ENCODE data around the gene WDR87.

The WDR87 gene

GRCh38 chr19:37902668-37903067 lies 3.7 kb downstream of the WDR87 start:
- H4K20me1 ChIP-seq (ENCODE audit: insufficient read depth), result no peaks in the 10 kb centered on the region
- no peaks in the 10 kb centered on the region for H3K27me3 ChIP-seq (ENCODE audit: insufficient read depth, low read depth)
- no peak overlapping the region for H3K4me3 ChIP-seq (IDR thresholded peaks at IDR 0.05; ENCODE audit: insufficient read depth, low read depth, low read length)
- H3K4me2 ChIP-seq, result no peak overlapping the region
- H3K27ac ChIP-seq, result no peak overlapping the region
- no peaks in the 10 kb centered on the region for H3K4me1 ChIP-seq (ENCODE audit: low read depth, poor library complexity, severe bottlenecking)
- no peaks in the 10 kb centered on the region for H3K36me3 ChIP-seq (ENCODE audit: insufficient read depth)
- no peak overlapping the region for H3K9ac ChIP-seq
- H3K79me2 ChIP-seq (ENCODE audit: insufficient read depth, low read depth), result no peaks in the 10 kb centered on the region
- H2AFZ ChIP-seq (ENCODE audit: low read depth), result no peak overlapping the region
- peak; percentile 84 for TF ChIP-seq CTCF (conservative IDR thresholded peaks at IDR 0.05; ENCODE audit: low read depth, low read length)

GRCh38 chr19:37899966-37900365 lies 6.4 kb downstream of the WDR87 start:
- Histone ChIP-seq H3K4me2 (no peak overlapping the region), H3K4me1 (ENCODE audit: low read depth, poor library complexity, severe bottlenecking) (no peaks in the 10 kb centered on the region), H2AFZ (ENCODE audit: low read depth) (no peak overlapping the region), H3K27me3 (ENCODE audit: insufficient read depth, low read depth) (no peaks in the 10 kb centered on the region), H4K20me1 (ENCODE audit: insufficient read depth) (no peaks in the 10 kb centered on the region), H3K4me3 (IDR thresholded peaks at IDR 0.05; ENCODE audit: insufficient read depth, low read depth, low read length) (no peak overlapping the region), H3K36me3 (ENCODE audit: insufficient read depth) (no peaks in the 10 kb centered on the region), H3K9ac (no peak overlapping the region), H3K79me2 (ENCODE audit: insufficient read depth, low read depth) (no peaks in the 10 kb centered on the region), H3K27ac (no peak overlapping the region)
- no peak for TF ChIP-seq CTCF (conservative IDR thresholded peaks at IDR 0.05; ENCODE audit: low read depth, low read length)

GRCh38 chr19:37899453-37899852 lies 6.9 kb downstream of the WDR87 start:
- Histone ChIP-seq H3K9ac (no peak overlapping the region), H3K27ac (no peak overlapping the region), H3K79me2 (ENCODE audit: insufficient read depth, low read depth) (no peaks in the 10 kb centered on the region), H4K20me1 (ENCODE audit: insufficient read depth) (no peaks in the 10 kb centered on the region), H3K4me2 (no peak overlapping the region), H3K4me1 (ENCODE audit: low read depth, poor library complexity, severe bottlenecking) (no peaks in the 10 kb centered on the region), H3K36me3 (ENCODE audit: insufficient read depth) (no peaks in the 10 kb centered on the region), H2AFZ (ENCODE audit: low read depth) (no peak overlapping the region), H3K4me3 (IDR thresholded peaks at IDR 0.05; ENCODE audit: insufficient read depth, low read depth, low read length) (no peak overlapping the region), H3K27me3 (ENCODE audit: insufficient read depth, low read depth) (no peaks in the 10 kb centered on the region)
- TF ChIP-seq CTCF (conservative IDR thresholded peaks at IDR 0.05; ENCODE audit: low read depth, low read length), result no peak

- no peaks in the 10 kb centered on the region for H3K4me1 ChIP-seq (ENCODE audit: low read depth, poor library complexity, severe bottlenecking)
- H3K79me2 ChIP-seq (ENCODE audit: insufficient read depth, low read depth), result no peaks in the 10 kb centered on the region
- H3K36me3 ChIP-seq (ENCODE audit: insufficient read depth), result no peaks in the 10 kb centered on the region
- no peak overlapping the region for H3K9ac ChIP-seq
- H3K4me3 ChIP-seq (IDR thresholded peaks at IDR 0.05; ENCODE audit: insufficient read depth, low read depth, low read length), result no peak overlapping the region
- no peaks in the 10 kb centered on the region for H3K27me3 ChIP-seq (ENCODE audit: insufficient read depth, low read depth)
- no peak overlapping the region for H2AFZ ChIP-seq (ENCODE audit: low read depth)
- no peak overlapping the region for H3K27ac ChIP-seq
- no peak for TF ChIP-seq CTCF (conservative IDR thresholded peaks at IDR 0.05; ENCODE audit: low read depth, low read length)
- H4K20me1 ChIP-seq (ENCODE audit: insufficient read depth), result no peaks in the 10 kb centered on the region
- no peak overlapping the region for H3K4me2 ChIP-seq
These were observed 10.2 kb downstream of the WDR87 start for GRCh38 chr19:37896180-37896579.

All from KMS-11 (cell line).